ENCODE measurements around the gene CFAP70. TPM values are rescaled to one million over a fixed set of nuclear protein-coding genes. Genes with fewer than 3 reads are reported as not detected.

The CFAP70 gene
- total RNA-seq, 4 donors from 2014 or later: 0.37 to 2.7 (median 1.6) TPM

DNA sequence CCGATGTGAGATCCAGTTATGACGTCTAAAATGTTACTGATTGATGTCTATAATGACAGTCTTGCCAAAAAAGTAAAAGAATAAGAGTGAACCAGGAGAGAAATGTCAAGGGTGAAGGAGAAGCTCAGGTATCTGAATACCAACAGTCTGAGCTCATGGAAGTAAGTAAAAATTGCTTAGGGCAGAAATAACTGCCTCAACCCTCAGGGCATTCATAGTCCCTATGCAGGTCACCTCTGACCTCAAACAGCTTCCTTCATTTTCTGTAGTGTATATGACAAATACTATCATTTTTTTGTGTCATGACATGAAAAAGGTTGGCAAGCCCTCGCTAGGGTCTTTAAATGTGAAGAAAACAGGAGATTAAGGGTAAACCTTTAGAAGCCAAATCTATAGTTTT is 65.2 kb downstream of the CFAP70 start:
- Histone ChIP-seq H3K36me3 (no peaks in the 10 kb centered on the region), H3K4me3 (no peak overlapping the region), H3K9me3 (no peaks in the 10 kb centered on the region), H3K4me1 (no peaks in the 10 kb centered on the region), H3K27ac (no peak overlapping the region), H3K27me3 (no peaks in the 10 kb centered on the region)
- DNase-seq: no peak
- TF ChIP-seq EP300 (IDR thresholded peaks at IDR 0.05; ENCODE audit: low read depth) (no peak), POLR2A (IDR thresholded peaks at IDR 0.05) (no peak), POLR2AphosphoS5 (IDR thresholded peaks at IDR 0.05) (no peak)
- TF ChIP-seq, protein P1, sequence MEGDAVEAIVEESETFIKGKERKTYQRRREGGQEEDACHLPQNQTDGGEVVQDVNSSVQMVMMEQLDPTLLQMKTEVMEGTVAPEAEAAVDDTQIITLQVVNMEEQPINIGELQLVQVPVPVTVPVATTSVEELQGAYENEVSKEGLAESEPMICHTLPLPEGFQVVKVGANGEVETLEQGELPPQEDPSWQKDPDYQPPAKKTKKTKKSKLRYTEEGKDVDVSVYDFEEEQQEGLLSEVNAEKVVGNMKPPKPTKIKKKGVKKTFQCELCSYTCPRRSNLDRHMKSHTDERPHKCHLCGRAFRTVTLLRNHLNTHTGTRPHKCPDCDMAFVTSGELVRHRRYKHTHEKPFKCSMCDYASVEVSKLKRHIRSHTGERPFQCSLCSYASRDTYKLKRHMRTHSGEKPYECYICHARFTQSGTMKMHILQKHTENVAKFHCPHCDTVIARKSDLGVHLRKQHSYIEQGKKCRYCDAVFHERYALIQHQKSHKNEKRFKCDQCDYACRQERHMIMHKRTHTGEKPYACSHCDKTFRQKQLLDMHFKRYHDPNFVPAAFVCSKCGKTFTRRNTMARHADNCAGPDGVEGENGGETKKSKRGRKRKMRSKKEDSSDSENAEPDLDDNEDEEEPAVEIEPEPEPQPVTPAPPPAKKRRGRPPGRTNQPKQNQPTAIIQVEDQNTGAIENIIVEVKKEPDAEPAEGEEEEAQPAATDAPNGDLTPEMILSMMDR (IDR thresholded peaks at IDR 0.05): no peak
- 86% methylated on average over 3 of the region's 3 CpGs for WGBS, 2 donors (ENCODE audit: low coverage in 1 of 2)
- in situ Hi-C loops (cut with MboI; ENCODE audit: low pct_ligation_motif_present in 1 of 4, low pct_unique_long_range_greater_than_20kb in 1 of 4, low sequenced_read_pairs in 3 of 4) (no loop called here), intact Hi-C loops (cut with DNase I; ENCODE audit: low total_unique reads) (no loop called here)

DNA sequence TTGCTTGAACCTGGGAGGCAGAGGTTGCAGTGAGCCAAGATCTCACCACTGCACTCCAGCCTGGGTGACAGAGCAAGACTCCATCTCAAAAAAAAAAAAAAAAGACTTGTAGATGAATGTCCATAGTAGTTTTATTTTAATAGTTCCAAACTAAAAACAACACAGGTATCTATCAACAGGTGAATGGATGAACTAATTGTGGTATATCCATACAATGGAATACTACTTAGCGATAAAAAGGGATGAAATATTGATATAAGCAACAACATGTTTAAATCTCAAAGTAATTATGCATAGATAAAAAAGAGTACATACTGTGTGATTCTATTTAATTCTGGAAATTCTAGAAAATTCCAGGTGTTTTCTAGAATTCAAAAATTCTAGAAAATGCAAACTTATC is 68.7 kb downstream of the CFAP70 start:
- TF ChIP-seq, protein P1 (IDR thresholded peaks at IDR 0.05): no peak
- TF ChIP-seq EP300 (IDR thresholded peaks at IDR 0.05; ENCODE audit: low read depth) (no peak), POLR2AphosphoS5 (IDR thresholded peaks at IDR 0.05) (no peak), POLR2A (IDR thresholded peaks at IDR 0.05) (no peak)
- H3K9me3 ChIP-seq: no peaks in the 10 kb centered on the region
- no peak overlapping the region for H3K27ac ChIP-seq
- no peak for DNase-seq
- no peaks in the 10 kb centered on the region for H3K36me3 ChIP-seq
- in situ Hi-C loops (cut with MboI; ENCODE audit: low pct_ligation_motif_present in 1 of 4, low pct_unique_long_range_greater_than_20kb in 1 of 4, low sequenced_read_pairs in 3 of 4): no loop called here
- H3K27me3 ChIP-seq: no peaks in the 10 kb centered on the region
- H3K4me3 ChIP-seq: no peak overlapping the region
- no peaks in the 10 kb centered on the region for H3K4me1 ChIP-seq
- WGBS, 2 donors (ENCODE audit: low coverage in 1 of 2): 100% methylated on average over 1 of the region's 1 CpG
- intact Hi-C loops (cut with DNase I; ENCODE audit: low total_unique reads): no loop called here

- no peak for DNase-seq
- H3K4me3 ChIP-seq: no peak overlapping the region
- no peaks in the 10 kb centered on the region for H3K4me1 ChIP-seq
- no peaks in the 10 kb centered on the region for H3K9me3 ChIP-seq
- no peaks in the 10 kb centered on the region for H3K36me3 ChIP-seq
- H3K27ac ChIP-seq: no peak overlapping the region
- TF ChIP-seq, protein P1 (IDR thresholded peaks at IDR 0.05): no peak
- no peak for TF ChIP-seq POLR2A (IDR thresholded peaks at IDR 0.05)
- TF ChIP-seq POLR2AphosphoS5 (IDR thresholded peaks at IDR 0.05): no peak
- no peak for TF ChIP-seq EP300 (IDR thresholded peaks at IDR 0.05; ENCODE audit: low read depth)
- WGBS, 2 donors (ENCODE audit: low coverage in 1 of 2): 74 to 84% methylated on average over 1 of the region's 1 CpG
- intact Hi-C loops (cut with DNase I; ENCODE audit: low total_unique reads): no loop called here
- in situ Hi-C loops (cut with MboI; ENCODE audit: low pct_ligation_motif_present in 1 of 4, low pct_unique_long_range_greater_than_20kb in 1 of 4, low sequenced_read_pairs in 3 of 4): no loop called here
- H3K27me3 ChIP-seq: no peaks in the 10 kb centered on the region
These were observed 71.2 kb downstream of the CFAP70 start for GRCh38 chr10:73287441-73287840.

DNA sequence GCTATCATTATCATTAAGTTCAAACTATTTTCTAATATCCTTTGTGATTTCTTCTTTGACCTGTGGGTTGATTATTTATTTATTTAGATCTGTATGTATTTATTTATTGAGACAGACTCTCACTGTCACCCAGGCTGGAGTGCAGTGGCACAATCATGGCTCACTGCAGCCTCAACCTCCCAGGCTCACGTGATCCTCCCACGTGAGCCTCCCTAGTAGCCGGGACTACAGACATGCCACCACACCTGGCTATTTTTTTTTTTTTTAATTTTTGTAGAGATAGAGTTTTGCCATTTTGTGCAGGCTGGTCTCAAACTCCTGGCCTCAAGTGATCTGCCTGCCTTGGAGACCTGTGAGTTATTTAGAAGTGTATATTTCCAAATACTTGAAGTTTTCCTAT is 77.6 kb downstream of the CFAP70 start:
- in situ Hi-C loops (cut with MboI; ENCODE audit: low pct_ligation_motif_present in 1 of 4, low pct_unique_long_range_greater_than_20kb in 1 of 4, low sequenced_read_pairs in 3 of 4) (no loop called here), intact Hi-C loops (cut with DNase I; ENCODE audit: low total_unique reads) (no loop called here)
- Histone ChIP-seq H3K27me3 (no peaks in the 10 kb centered on the region), H3K27ac (no peak overlapping the region), H3K36me3 (no peaks in the 10 kb centered on the region), H3K9me3 (no peaks in the 10 kb centered on the region), H3K4me3 (no peak overlapping the region), H3K4me1 (no peaks in the 10 kb centered on the region)
- TF ChIP-seq EP300 (IDR thresholded peaks at IDR 0.05; ENCODE audit: low read depth): no peak
- WGBS, 2 donors (ENCODE audit: low coverage in 1 of 2): 91 to 100% methylated on average over 3 of the region's 3 CpGs
- DNase-seq: no peak

- in situ Hi-C loops (cut with MboI; ENCODE audit: low pct_ligation_motif_present in 1 of 4, low pct_unique_long_range_greater_than_20kb in 1 of 4, low sequenced_read_pairs in 3 of 4): loop anchor here in 1 of 4 donors (25.0 kb wide), 1 partner anchor 373 kb away; the partner anchor contains the start of gene MYOZ1
- Histone ChIP-seq H3K36me3 (no peaks in the 10 kb centered on the region), H3K4me1 (no peaks in the 10 kb centered on the region), H3K4me3 (no peak overlapping the region), H3K27me3 (no peaks in the 10 kb centered on the region), H3K9me3 (no peaks in the 10 kb centered on the region), H3K27ac (no peak overlapping the region)
- TF ChIP-seq, protein P1 (IDR thresholded peaks at IDR 0.05): no peak
- TF ChIP-seq POLR2A (IDR thresholded peaks at IDR 0.05): no peak
- TF ChIP-seq EP300 (IDR thresholded peaks at IDR 0.05; ENCODE audit: low read depth): no peak
- intact Hi-C loops (cut with DNase I; ENCODE audit: low total_unique reads): no loop called here
- no peak for DNase-seq
- 88 to 93% methylated on average over 2 of the region's 2 CpGs for WGBS, 2 donors (ENCODE audit: low coverage in 1 of 2)
These were observed 94.2 kb downstream of the CFAP70 start for GRCh38 chr10:73264423-73264822.

Measured in transverse colon (tissue), 4 donors.